T-helper 2 cell treated with Interferon-gamma antibody and Interleukin-4, amounts not matched to agents 5 μg/mL and 100 μg/mL, for 36 hours (primary cell): ENCODE data around the gene CYB561.
"Not testable (repeated sequence)": the region's sequence is repeated elsewhere in the genome, so short reads cannot be mapped to it uniquely, and the experiment has no call there.

Experiments used
- DNase-seq: peaks from one replicate; pipeline ENCODE4 v3.0.0; 2021; ENCODE audit warnings: low spot score
- H3K27ac Mint-ChIP-seq: one replicate; pipeline ENCODE4 v1.8.0; 2021; ENCODE audit warnings: mild to moderate bottlenecking, mixed read lengths
- H3K27me3 Mint-ChIP-seq: one replicate; pipeline ENCODE4 v1.8.0; 2021; ENCODE audit warnings: low read depth, mixed read lengths
- H3K36me3 Mint-ChIP-seq: one replicate; pipeline ENCODE4 v1.8.0; 2021; ENCODE audit warnings: low read depth, mixed read lengths
- H3K4me1 Mint-ChIP-seq: one replicate; pipeline ENCODE4 v1.8.0; 2021; ENCODE audit warnings: low read depth, mixed read lengths
- H3K4me3 Mint-ChIP-seq: one replicate; pipeline ENCODE4 v1.8.0; 2022; ENCODE audit warnings: mild to moderate bottlenecking, moderate library complexity, mixed read lengths
- H3K9me3 Mint-ChIP-seq: one replicate; pipeline ENCODE4 v1.8.0; 2021; ENCODE audit warnings: mixed read lengths

CYB561 gene

DNA sequence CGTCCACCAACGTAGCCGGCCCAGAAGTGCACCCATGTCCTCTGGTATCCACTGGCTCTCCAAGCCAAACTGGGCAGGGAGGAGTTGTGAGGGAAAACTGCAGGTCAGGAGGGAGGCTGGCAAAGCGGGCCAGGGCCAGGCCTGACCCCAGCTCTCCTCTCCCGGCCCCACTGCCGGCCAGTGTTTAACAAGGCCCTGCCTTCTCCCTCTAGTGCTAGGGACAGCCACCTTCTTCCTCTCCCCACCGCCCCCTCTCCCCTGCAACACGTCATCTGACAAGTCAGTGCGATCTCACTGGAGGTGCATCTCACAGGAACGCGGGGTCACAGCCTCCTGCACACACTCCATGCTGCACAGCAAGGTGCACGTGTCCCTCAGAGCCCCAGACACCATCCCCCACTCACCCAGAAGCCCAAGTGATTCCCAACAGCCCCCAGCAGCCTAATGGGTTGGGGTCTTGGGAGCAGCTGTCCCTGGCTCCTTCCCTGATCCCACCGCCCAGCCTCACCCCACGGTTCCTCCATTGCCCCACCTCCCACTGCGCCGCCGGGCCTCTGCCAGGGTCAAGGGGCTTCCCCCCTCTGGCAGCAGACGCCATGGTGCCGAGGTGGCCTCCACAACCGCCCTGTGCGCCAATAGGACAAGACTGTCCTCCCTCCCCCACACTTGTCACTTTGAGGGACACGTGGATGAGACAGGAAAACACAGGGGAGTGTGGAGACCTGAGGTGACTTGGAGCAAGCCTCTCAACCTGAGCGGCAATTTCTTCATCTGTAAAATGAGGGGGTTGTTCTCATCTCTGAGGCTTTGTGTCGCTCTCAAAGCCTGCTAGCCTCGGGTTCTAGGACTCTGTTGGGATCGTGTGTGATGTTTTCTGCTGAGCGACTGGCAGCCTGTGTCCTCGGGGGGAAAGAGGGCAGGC lies 29.6 kb upstream of the CYB561 start:
- peak overlapping the region; percentile 57 for H3K4me3 Mint-ChIP-seq
- peaks cover 57% of the 10 kb centered on the region for H3K27me3 Mint-ChIP-seq
- no peak overlapping the region for H3K27ac Mint-ChIP-seq
- no peaks in the 10 kb centered on the region for H3K9me3 Mint-ChIP-seq
- H3K36me3 Mint-ChIP-seq: no peaks in the 10 kb centered on the region
- no peak for DNase-seq
- H3K4me1 Mint-ChIP-seq: no peaks in the 10 kb centered on the region

DNA sequence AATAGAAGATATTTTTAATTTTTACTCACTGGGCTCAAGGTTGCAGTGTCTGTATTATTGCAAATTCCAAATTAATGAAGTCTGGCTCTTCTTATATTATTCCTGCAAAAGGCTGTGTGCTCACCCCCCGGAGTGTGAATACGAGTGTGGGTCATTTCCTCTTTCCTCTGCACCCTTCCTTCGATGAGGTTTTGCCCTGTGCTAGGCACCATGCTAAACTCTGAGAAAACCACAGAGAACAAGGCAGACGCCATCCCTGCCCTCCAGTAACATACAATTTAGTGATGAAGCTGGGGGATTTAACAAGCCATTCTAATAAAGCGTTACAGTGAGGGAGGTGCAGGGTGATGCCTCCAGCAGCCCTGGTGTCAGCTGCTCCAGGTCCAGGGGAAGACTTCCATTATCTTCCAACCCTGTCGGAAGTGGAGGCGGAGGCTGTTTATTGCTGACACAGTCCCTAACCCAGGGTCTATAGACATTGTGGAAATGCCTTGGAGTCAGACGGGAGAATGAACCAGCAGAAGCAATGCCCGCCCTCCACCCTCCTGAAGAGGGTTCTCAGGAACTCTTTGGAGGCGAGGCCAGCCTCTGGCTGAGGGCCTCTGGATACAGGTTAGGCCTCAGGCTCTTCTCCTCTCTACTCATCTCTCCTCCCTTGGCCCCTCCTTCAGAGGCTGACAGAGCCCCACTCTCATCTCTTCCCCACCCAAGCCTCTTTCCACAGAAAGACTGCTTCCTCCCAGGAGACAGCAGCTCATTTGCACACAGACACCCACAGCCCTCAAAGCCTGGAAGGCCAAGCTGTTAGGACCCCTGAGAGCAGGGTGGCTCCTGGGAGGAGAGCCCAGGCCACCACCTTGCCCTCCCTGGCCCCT lies 28.7 kb upstream of the CYB561 start:
- no peak overlapping the region for H3K4me3 Mint-ChIP-seq
- DNase-seq: no peak
- no peaks in the 10 kb centered on the region for H3K4me1 Mint-ChIP-seq
- H3K36me3 Mint-ChIP-seq: no peaks in the 10 kb centered on the region
- peaks cover 57% of the 10 kb centered on the region for H3K27me3 Mint-ChIP-seq
- H3K27ac Mint-ChIP-seq: no peak overlapping the region
- H3K9me3 Mint-ChIP-seq: no peaks in the 10 kb centered on the region

DNA sequence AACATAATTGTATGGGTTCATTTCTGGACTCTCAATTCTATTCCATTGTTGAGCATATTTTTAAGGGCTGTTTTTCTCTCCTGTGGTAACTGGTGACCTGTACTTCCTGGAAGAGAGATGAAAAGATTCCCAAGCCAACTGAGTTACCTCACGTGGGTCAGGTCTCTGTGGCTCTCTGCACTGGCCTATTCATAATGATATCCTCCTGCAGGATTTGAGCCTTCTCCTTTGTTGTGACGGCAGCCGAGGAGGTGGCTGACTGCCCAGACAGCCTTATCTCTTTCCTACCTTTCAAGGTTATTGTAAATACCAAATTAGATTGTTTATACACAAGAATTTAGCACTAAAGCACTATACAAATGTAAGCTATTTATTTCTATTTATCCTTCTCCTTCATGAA lies 28.1 kb upstream of the CYB561 start:
- H3K27me3 Mint-ChIP-seq: peaks cover 58% of the 10 kb centered on the region

DNA sequence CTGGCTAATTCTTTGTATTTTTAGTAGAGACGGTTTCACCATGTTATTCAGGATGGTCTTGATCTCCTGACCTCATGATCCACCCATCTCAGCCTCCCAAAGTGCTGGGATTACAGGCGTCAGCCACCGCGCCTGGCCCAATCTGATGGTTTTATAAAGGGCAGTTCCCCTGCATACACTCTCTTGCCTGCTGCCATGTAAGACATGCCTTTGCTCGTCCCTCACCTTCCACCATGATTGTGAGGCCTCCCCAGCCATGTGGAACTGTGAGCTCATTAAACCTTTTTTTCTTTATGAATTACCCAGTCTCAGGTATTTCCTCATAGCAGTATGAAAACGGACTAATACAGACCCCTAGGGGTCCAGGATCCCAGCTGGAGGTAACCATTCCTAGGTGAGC lies 22.0 kb upstream of the CYB561 start:
- H3K36me3 Mint-ChIP-seq, H3K4me3 Mint-ChIP-seq, DNase-seq, H3K4me1 Mint-ChIP-seq, H3K27ac Mint-ChIP-seq, H3K9me3 Mint-ChIP-seq: not testable (repeated sequence)
- H3K27me3 Mint-ChIP-seq: peaks cover 29% of the 10 kb centered on the region

More for the DNA sequence above, 28.1 kb upstream of the CYB561 start:
- Mint-ChIP-seq H3K4me1 (no peaks in the 10 kb centered on the region), H3K36me3 (no peaks in the 10 kb centered on the region), H3K9me3 (no peaks in the 10 kb centered on the region), H3K27ac (no peak overlapping the region), H3K4me3 (no peak overlapping the region)
- no peak for DNase-seq

DNA sequence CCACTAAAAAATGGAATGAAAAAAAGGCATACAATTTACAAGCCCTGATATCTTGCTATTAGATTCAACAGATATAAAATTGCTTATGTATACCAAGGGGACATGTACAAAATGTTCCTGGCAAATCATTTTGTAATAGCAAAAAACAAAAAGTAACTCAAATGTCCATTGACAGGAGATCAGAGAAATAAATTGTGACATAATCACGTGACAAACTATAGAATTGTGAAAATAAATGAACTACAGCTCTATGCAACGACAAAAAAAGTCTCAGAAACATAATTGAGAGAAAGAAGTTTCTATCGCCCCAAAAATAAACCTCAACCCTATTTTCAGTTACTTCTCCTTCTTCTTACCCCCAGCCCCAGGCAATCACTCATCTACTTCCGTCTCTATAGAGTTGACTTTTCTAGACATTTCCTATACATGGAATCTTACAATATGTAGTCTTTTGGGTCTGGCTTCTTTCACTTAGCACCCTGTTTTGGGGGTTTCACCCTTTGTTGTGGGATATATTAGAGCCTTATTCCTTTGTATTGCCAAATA lies 18.7 kb upstream of the CYB561 start:
- Mint-ChIP-seq H3K27ac (no peak overlapping the region), H3K4me1 (no peaks in the 10 kb centered on the region), H3K36me3 (no peaks in the 10 kb centered on the region), H3K4me3 (no peak overlapping the region), H3K9me3 (no peaks in the 10 kb centered on the region), H3K27me3 (peaks cover 19% of the 10 kb centered on the region)
- DNase-seq: no peak

DNA sequence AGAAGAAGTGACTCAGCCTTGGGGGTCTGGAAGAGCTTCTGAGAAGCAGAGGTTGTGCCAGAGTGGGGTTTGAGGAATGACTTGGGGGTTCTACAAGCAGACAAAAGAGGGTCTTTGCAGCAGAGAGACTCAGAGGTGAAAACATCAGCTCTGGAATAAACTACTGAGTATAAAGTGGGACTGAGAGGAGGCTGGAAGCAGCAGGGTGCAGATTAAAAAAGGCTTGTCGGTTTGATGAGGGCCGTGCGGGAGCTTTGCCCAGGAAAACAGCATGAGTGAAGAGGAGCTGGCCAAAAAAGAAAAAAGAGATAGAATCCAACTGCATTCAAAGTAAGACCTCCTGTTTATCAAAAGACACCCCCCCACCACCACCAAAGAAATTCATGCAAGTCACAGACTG lies 17.7 kb upstream of the CYB561 start:
- H3K4me3 Mint-ChIP-seq: no peak overlapping the region
- H3K9me3 Mint-ChIP-seq: no peaks in the 10 kb centered on the region
- H3K4me1 Mint-ChIP-seq: no peaks in the 10 kb centered on the region
- no peaks in the 10 kb centered on the region for H3K36me3 Mint-ChIP-seq
- no peak overlapping the region for H3K27ac Mint-ChIP-seq
- peaks cover 17% of the 10 kb centered on the region for H3K27me3 Mint-ChIP-seq
- DNase-seq: no peak

DNA sequence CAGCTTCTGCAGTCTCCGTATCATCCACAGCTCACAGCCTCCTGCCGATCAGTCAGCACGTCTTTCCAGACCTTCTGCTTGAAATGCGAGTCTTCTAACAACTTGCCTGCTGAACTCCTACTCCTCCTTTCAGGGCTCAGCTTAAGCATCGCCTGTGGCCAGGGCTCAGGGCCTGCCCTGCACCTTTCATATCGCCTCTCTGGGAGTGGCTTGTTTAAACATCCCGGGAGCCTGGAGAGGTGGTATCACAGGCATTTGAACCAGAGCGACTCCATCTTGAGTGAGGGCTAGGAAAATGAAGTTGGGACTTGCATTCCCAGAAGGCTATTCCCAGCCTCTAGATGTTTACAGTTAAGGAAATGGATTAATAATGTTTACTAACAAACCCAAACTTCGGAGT lies 13.9 kb upstream of the CYB561 start:
- H3K36me3 Mint-ChIP-seq: no peaks in the 10 kb centered on the region
- no peak overlapping the region for H3K4me3 Mint-ChIP-seq
- H3K4me1 Mint-ChIP-seq: no peaks in the 10 kb centered on the region
- H3K27ac Mint-ChIP-seq: no peak overlapping the region
- H3K9me3 Mint-ChIP-seq: no peaks in the 10 kb centered on the region
- peaks cover 13% of the 10 kb centered on the region for H3K27me3 Mint-ChIP-seq
- DNase-seq: no peak

DNA sequence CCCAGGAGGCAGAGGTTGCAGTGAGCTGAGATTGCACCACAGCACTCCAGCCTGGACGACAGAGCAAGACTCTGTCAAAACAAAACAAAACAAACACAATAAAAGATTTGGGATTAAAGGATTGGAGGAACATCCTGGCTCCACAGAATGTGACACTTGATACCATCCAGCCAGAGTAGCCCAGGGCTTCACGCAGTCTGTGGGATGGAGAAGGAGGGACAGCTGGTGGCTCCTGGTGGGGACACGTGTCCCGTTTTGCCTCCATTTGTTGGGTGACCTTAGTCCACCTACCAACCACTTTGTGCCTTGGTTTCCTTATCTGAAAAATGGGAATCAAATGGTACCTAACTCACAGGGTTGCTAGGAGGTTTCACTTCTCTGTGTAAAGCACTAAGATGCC lies 12.4 kb upstream of the CYB561 start:
- Mint-ChIP-seq H3K9me3 (no peaks in the 10 kb centered on the region), H3K4me1 (no peaks in the 10 kb centered on the region), H3K4me3 (no peak overlapping the region), H3K27me3 (peaks cover 4% of the 10 kb centered on the region), H3K36me3 (no peaks in the 10 kb centered on the region), H3K27ac (no peak overlapping the region)
- no peak for DNase-seq

DNA sequence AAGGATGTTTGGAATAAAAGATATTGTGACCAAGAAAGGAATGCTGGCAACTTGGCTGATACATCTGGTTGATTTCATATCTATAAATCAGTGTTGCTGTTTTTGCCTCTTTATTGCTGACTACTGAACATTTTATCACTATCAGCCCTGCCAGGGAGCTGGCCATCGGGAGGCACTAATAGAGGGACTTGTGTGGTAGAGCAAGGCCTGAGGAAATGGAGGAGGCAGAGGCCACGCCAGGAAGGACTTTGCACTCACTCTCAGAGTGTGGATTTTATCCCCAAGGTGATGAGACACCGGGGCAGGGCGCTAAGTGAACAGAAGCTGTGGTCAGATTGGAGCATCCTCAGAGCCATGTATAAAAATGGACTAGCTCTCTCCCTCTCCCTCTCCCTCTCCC lies 9.3 kb upstream of the CYB561 start:
- H3K4me1 Mint-ChIP-seq: no peaks in the 10 kb centered on the region
- H3K27ac Mint-ChIP-seq: no peak overlapping the region
- H3K36me3 Mint-ChIP-seq: no peaks in the 10 kb centered on the region
- H3K9me3 Mint-ChIP-seq: no peaks in the 10 kb centered on the region
- no peak for DNase-seq
- peaks cover 5% of the 10 kb centered on the region for H3K27me3 Mint-ChIP-seq
- H3K4me3 Mint-ChIP-seq: no peak overlapping the region

DNA sequence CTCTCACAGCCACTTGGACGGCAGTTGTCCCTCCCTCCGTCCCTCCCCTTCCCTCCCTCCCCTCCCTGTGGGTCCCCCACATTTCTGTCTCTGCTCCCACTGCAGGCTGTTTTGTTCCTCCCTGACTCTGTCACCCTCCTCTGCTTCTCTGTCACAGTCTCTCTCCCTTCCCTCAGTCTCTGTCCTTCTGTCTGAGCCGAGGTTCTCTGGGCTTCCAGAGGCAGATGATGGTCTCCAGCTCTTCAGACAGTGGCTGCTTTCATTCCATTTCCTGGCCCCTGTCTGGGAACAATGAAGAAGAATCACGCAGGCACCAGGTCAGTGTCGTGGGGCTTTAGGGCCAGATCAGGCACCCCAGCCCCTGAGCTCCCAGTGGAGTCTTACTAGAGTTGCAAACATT lies 8.8 kb upstream of the CYB561 start:
- Mint-ChIP-seq H3K4me1 (peaks cover 2% of the 10 kb centered on the region), H3K9me3 (no peaks in the 10 kb centered on the region), H3K4me3 (no peak overlapping the region)

DNA sequence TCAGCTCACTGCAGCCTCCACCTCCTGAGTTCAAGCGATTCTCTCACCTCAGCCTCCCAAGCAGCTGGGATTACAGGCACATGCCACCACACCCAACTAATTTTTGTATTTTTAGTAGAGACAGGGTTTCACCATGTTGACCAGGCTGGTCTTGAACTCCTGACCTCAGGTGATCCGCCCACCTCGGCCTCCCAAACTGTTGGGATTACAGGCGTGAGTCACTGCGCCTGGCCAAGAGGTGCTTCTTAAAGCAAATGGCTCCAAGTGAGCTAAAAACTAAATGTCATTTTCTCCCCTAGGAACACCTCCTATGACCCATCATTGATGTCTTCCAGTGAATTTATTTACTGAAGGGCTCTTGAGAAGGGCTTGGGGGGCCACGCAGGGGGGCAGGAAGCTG lies 8.3 kb upstream of the CYB561 start:
- H3K9me3 Mint-ChIP-seq, H3K36me3 Mint-ChIP-seq, H3K4me3 Mint-ChIP-seq, H3K27ac Mint-ChIP-seq, H3K4me1 Mint-ChIP-seq, DNase-seq: not testable (repeated sequence)
- peaks cover 15% of the 10 kb centered on the region for H3K27me3 Mint-ChIP-seq

More for the DNA sequence above, 8.8 kb upstream of the CYB561 start:
- Mint-ChIP-seq H3K27ac (no peak overlapping the region), H3K27me3 (peaks cover 9% of the 10 kb centered on the region), H3K36me3 (no peaks in the 10 kb centered on the region)
- no peak for DNase-seq

DNA sequence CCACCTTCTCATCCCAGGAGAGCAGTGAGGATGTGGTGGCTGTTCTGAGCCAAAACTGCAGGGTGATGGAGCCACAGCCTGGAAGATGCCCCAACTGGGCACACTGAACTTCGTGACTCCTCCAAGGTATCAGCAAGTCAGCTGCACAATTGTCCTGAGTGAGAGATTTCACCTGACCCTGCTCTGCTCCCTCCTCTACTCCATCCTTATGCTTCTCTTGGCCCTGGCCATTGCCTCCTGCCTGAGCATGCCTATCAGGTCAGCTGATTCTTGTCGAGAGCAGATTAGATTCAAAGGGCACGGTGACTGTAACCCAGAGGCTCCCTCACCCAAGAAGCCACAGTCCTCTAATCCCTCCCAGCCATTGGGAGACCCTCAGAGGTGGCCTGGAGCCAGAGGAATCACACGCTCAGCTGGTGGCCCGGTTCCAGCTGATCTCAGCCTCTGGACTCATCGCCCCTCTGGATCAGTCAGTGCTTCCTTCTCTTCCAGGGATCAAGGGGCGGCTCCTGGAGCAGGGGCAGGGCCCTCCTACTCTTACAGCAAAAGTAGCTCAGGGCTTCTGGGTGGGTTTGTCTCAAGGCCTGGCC lies 7.0 kb upstream of the CYB561 start:
- H3K9me3 Mint-ChIP-seq: no peaks in the 10 kb centered on the region
- H3K4me1 Mint-ChIP-seq: peaks cover 4% of the 10 kb centered on the region
- H3K36me3 Mint-ChIP-seq: no peaks in the 10 kb centered on the region
- H3K27me3 Mint-ChIP-seq: peaks cover 20% of the 10 kb centered on the region
- DNase-seq: no peak
- H3K4me3 Mint-ChIP-seq: no peak overlapping the region
- H3K27ac Mint-ChIP-seq: no peak overlapping the region

DNA sequence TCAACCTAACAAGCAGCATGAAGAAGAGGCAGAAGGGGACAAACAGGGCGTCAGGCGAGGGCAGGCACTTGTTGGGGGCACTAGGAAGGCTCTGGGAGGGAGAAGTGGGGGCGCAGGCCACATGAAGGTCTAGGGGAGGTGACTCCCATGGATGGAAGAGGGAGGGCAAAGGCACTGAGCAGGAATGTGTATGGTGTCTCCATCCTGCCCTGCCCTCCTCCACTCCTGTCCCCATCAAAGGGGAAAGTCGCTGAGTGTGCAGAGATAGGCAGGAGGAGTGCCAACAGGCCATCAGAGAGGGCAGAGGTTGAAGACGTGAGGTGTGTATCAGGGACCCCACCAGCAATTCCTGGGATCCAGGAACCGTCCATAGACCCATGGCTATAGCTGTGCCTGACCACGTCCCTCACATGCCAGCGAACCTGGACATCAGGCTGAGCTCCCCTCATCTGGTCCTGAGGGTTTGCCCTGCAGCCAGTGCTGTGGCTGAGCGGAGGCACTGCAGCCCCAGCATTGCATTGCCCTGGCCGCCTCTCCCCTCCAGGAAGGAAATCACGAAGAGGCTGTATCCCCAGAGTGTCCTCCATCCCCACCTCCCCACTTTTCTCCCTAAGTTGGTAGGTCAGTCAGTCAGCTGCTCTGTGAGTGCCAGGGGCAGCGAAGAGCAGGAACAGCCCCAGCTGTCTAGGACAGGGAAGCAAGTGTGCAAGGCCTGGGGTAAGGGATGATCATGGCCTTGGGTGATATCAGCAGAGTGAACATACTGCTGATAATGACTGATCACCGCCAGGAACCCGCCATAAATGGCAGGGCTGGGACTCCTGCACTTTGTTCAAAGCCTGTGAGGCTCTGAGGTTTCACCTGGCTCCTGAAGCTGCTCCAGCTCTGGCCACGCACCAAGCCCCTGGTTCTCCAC lies 6.2 kb upstream of the CYB561 start:
- Mint-ChIP-seq H3K27ac (no peak overlapping the region), H3K4me1 (peaks cover 8% of the 10 kb centered on the region), H3K27me3 (peaks cover 24% of the 10 kb centered on the region), H3K36me3 (no peaks in the 10 kb centered on the region), H3K9me3 (no peaks in the 10 kb centered on the region), H3K4me3 (no peak overlapping the region)
- DNase-seq: no peak
